ENCODE results near the gene LTB. TPM values are rescaled to one million over a fixed set of nuclear protein-coding genes. Genes with fewer than 3 reads are reported as not detected.
A peak's percentile ranks its signal among the peaks of the same experiment; 100 is the strongest.

LTB gene
- total RNA-seq, 4 donors from 2014 or later = 1.5 TPM; not detected in 3

- Histone ChIP-seq H3K27ac (no peak overlapping the region), H3K9me3 (no peaks in the 10 kb centered on the region), H3K4me3 (no peak overlapping the region), H3K27me3 (no peaks in the 10 kb centered on the region), H3K36me3 (no peaks in the 10 kb centered on the region), H3K4me1 (no peaks in the 10 kb centered on the region)
- no peak for DNase-seq
- TF ChIP-seq POLR2A (IDR thresholded peaks at IDR 0.05) (no peak), CTCF (IDR thresholded peaks at IDR 0.05) (no peak)
- intact Hi-C loops (cut with DNase I; ENCODE audit: low total_unique reads) = no loop called here
Observed at GRCh38 chr6:31627690-31628287, 45.6 kb upstream of the LTB start.

- Histone ChIP-seq H3K27me3 (no peaks in the 10 kb centered on the region), H3K27ac (no peak overlapping the region), H3K4me1 (peaks cover 0 to 6% of the 10 kb centered on the region in 2 donors), H3K4me3 (no peak overlapping the region), H3K36me3 (no peaks in the 10 kb centered on the region), H3K9me3 (no peaks in the 10 kb centered on the region)
- intact Hi-C loops (cut with DNase I; ENCODE audit: low total_unique reads) = no loop called here
- DNase-seq = no peak
- TF ChIP-seq POLR2A (IDR thresholded peaks at IDR 0.05) (no peak), CTCF (IDR thresholded peaks at IDR 0.05) (no peak)
Observed at GRCh38 chr6:31626952-31627351, 44.7 kb upstream of the LTB start.

- H3K27ac ChIP-seq = no peak overlapping the region
- no peaks in the 10 kb centered on the region for H3K9me3 ChIP-seq
- H3K4me1 ChIP-seq = peaks cover 0 to 8% of the 10 kb centered on the region in 2 donors
- no peaks in the 10 kb centered on the region for H3K27me3 ChIP-seq
- no peak overlapping the region for H3K4me3 ChIP-seq
- intact Hi-C loops (cut with DNase I; ENCODE audit: low total_unique reads) = no loop called here
- DNase-seq = no peak
- TF ChIP-seq POLR2A (IDR thresholded peaks at IDR 0.05) (no peak), CTCF (IDR thresholded peaks at IDR 0.05) (no peak)
- H3K36me3 ChIP-seq = no peaks in the 10 kb centered on the region
Observed at GRCh38 chr6:31624070-31624469, 41.8 kb upstream of the LTB start.

- no peaks in the 10 kb centered on the region for H3K27me3 ChIP-seq
- H3K27ac ChIP-seq = peak overlapping the region in 1 of 2 donors; percentile 98
- no peaks in the 10 kb centered on the region for H3K9me3 ChIP-seq
- no peak for TF ChIP-seq CTCF (IDR thresholded peaks at IDR 0.05)
- TF ChIP-seq POLR2A (IDR thresholded peaks at IDR 0.05) = no peak
- intact Hi-C loops (cut with DNase I; ENCODE audit: low total_unique reads) = no loop called here
- no peak overlapping the region for H3K4me3 ChIP-seq
- H3K4me1 ChIP-seq = peaks cover 0 to 8% of the 10 kb centered on the region in 2 donors
- DNase-seq = no peak
- no peaks in the 10 kb centered on the region for H3K36me3 ChIP-seq
Observed at GRCh38 chr6:31622684-31623091, 40.5 kb upstream of the LTB start.

- no peak for DNase-seq
- TF ChIP-seq CTCF (IDR thresholded peaks at IDR 0.05) (no peak), POLR2A (IDR thresholded peaks at IDR 0.05) (no peak)
- H3K4me1 ChIP-seq = peaks cover 0 to 8% of the 10 kb centered on the region in 2 donors
- H3K27ac ChIP-seq = peak overlapping the region; percentile 93 to 98
- intact Hi-C loops (cut with DNase I; ENCODE audit: low total_unique reads) = no loop called here
- H3K27me3 ChIP-seq = no peaks in the 10 kb centered on the region
- H3K4me3 ChIP-seq = peak overlapping the region; percentile 54 to 68
- no peaks in the 10 kb centered on the region for H3K9me3 ChIP-seq
- no peaks in the 10 kb centered on the region for H3K36me3 ChIP-seq
Observed at GRCh38 chr6:31621991-31622390, 39.8 kb upstream of the LTB start.

Measured in uterus (tissue), 4 donors.